NCI-H1694 (cell line): ENCODE data around the gene PIK3R3.
A peak's percentile ranks its signal among the peaks of the same experiment; 100 is the strongest.

Experiments used
- DNase-seq: peaks from one replicate; lab custom pipeline; 2025; lab: John Stamatoyannopoulos, UW

PIK3R3 gene

GRCh38 chr1:46132529-46133180 lies at the start of gene PIK3R3:
TSS of gene PIK3R3 (minus strand) at chr1:46132629. CDS start at chr1:46131952, 677 bp downstream.
- peak; percentile 92 for DNase-seq

- no peak for DNase-seq
Measured at GRCh38 chr1:46181343-46182260, 49.2 kb upstream of the PIK3R3 start.

GRCh38 chr1:46180082-46180616 lies 47.7 kb upstream of the PIK3R3 start:
- DNase-seq: peak; percentile 79

- peak; percentile 89 for DNase-seq
Measured at GRCh38 chr1:46179138-46180081, 47.0 kb upstream of the PIK3R3 start.

- DNase-seq: no peak
Measured at GRCh38 chr1:46176211-46176865, 43.9 kb upstream of the PIK3R3 start, which contains the start of gene P3R3URF. TSS of gene P3R3URF (minus strand) at chr1:46176488. CDS start at chr1:46176471, 17 bp downstream.

- no peak for DNase-seq
Measured at GRCh38 chr1:46175243-46175642, 42.8 kb upstream of the PIK3R3 start.

GRCh38 chr1:46174448-46175231 lies 42.2 kb upstream of the PIK3R3 start, which contains the start of gene TSPAN1:
TSS of gene TSPAN1 (plus strand) at chr1:46175087. CDS start at chr1:46181108, 6,021 bp downstream.
- no peak for DNase-seq

- DNase-seq: peak; percentile 60
Measured at GRCh38 chr1:46173361-46173856, 41.0 kb upstream of the PIK3R3 start.

GRCh38 chr1:46172321-46172720 lies 39.9 kb upstream of the PIK3R3 start:
- no peak for DNase-seq

- no peak for DNase-seq
Measured at GRCh38 chr1:46171871-46172270, 39.4 kb upstream of the PIK3R3 start.

- DNase-seq: no peak
Measured at GRCh38 chr1:46171351-46171750, 38.9 kb upstream of the PIK3R3 start.

- DNase-seq: no peak
Measured at GRCh38 chr1:46169811-46170454, 37.5 kb upstream of the PIK3R3 start.

- DNase-seq: no peak
Measured at GRCh38 chr1:46168477-46168876, 36.0 kb upstream of the PIK3R3 start.

GRCh38 chr1:46166521-46167462 lies 34.4 kb upstream of the PIK3R3 start:
- no peak for DNase-seq

- no peak for DNase-seq
Measured at GRCh38 chr1:46160212-46160611, 27.8 kb upstream of the PIK3R3 start.

GRCh38 chr1:46159516-46159915 lies 27.1 kb upstream of the PIK3R3 start:
- DNase-seq: no peak

GRCh38 chr1:46158312-46159281 lies 26.2 kb upstream of the PIK3R3 start:
- no peak for DNase-seq
